Umbilical cord (tissue), 2 donors: ENCODE data around the gene HINFP. TPM values are rescaled to one million over a fixed set of nuclear protein-coding genes. Genes with fewer than 3 reads are reported as not detected.
A peak's percentile ranks its signal among the peaks of the same experiment; 100 is the strongest.
"Not testable (repeated sequence)": the region's sequence is repeated elsewhere in the genome, so short reads cannot be mapped to it uniquely, and the experiment has no call there.

Source experiments
- DNase-seq: peaks from one replicate; pipeline ENCODE4 v3.0.0-alpha.2; 2015; ENCODE audit warnings: low spot score
- total RNA-seq: library from RNA; depleted of rRNA; stranded (reverse); fragments of >200 nt; gene quantifications from one replicate; pipeline ENCODE4 v1.2.3, GENCODE V29; 2014; ENCODE audit warnings: low replicate concordance; ENCODE audit not compliant: insufficient read depth

Gene HINFP
- total RNA-seq, 1 donor from 2014 or later: 44.8 TPM

- no peak for DNase-seq
These were observed 4.2 kb upstream of the HINFP start for GRCh38 chr11:119117004-119117706.

- DNase-seq: no peak
These were observed 3.2 kb upstream of the HINFP start for GRCh38 chr11:119118227-119118626.

GRCh38 chr11:119118946-119119345, 2.4 kb upstream of the HINFP start:
- DNase-seq: no peak

GRCh38 chr11:119120639-119121007, 757 bp upstream of the HINFP start:
- DNase-seq: no peak

- DNase-seq: no peak
These were observed 388 bp downstream of the HINFP start for GRCh38 chr11:119121811-119122124.

GRCh38 chr11:119125821-119126220, 4.4 kb downstream of the HINFP start:
- DNase-seq: no peak

- peak; percentile 38 for DNase-seq
These were observed 5.4 kb downstream of the HINFP start for GRCh38 chr11:119126675-119127268.

GRCh38 chr11:119130662-119131061, 9.3 kb downstream of the HINFP start:
- no peak for DNase-seq

GRCh38 chr11:119134389-119134978, 13.1 kb downstream of the HINFP start:
- DNase-seq: no peak

GRCh38 chr11:119139276-119139675, 17.9 kb downstream of the HINFP start:
- DNase-seq: not testable (repeated sequence)

- peak; percentile 81 for DNase-seq
These were observed 23.6 kb downstream of the HINFP start for GRCh38 chr11:119144825-119145486.

GRCh38 chr11:119145551-119145950, 24.2 kb downstream of the HINFP start:
- DNase-seq: peak; percentile 65

- no peak for DNase-seq
These were observed 26.4 kb downstream of the HINFP start for GRCh38 chr11:119147604-119148333.

- no peak for DNase-seq
These were observed 27.3 kb downstream of the HINFP start for GRCh38 chr11:119148720-119149017.

- no peak for DNase-seq
These were observed 27.8 kb downstream of the HINFP start, which contains the start of gene ABCG4 for GRCh38 chr11:119149018-119149785. ABCG4 (plus strand) TSS chr11:119149052; CDS start chr11:119149966, 914 bp downstream.

- DNase-seq: no peak
These were observed 28.5 kb downstream of the HINFP start for GRCh38 chr11:119149786-119150275.

GRCh38 chr11:119152043-119152442, 30.7 kb downstream of the HINFP start:
- DNase-seq: no peak

GRCh38 chr11:119152604-119153003, 31.2 kb downstream of the HINFP start:
- no peak for DNase-seq

- no peak for DNase-seq
These were observed 31.9 kb downstream of the HINFP start for GRCh38 chr11:119153049-119153818.

GRCh38 chr11:119154178-119154577, 32.8 kb downstream of the HINFP start:
- no peak for DNase-seq
